Stomach smooth muscle (tissue), 2 donors: ENCODE data around the gene RNASE3.
"Not testable (repeated sequence)": the region's sequence is repeated elsewhere in the genome, so short reads cannot be mapped to it uniquely, and the experiment has no call there.

Source experiments
- H3K27ac ChIP-seq: one replicate; pipeline ENCODE4 v1.7.0; 2013; ENCODE audit warnings: mild to moderate bottlenecking, low read length, inconsistent platforms
- H3K27me3 ChIP-seq, 2 donors: one replicate each; pipeline ENCODE4 v1.7.0; 2013; ENCODE audit warnings: low read length in 2 of 2; ENCODE audit not compliant: insufficient read depth in 2 of 2, control insufficient read depth in 1 of 2
- H3K36me3 ChIP-seq, 2 donors: one replicate each; pipeline ENCODE4 v1.7.0; 2013; ENCODE audit warnings: low read length in 2 of 2; ENCODE audit not compliant: control insufficient read depth in 2 of 2, insufficient read depth in 2 of 2
- H3K4me1 ChIP-seq: one replicate; pipeline ENCODE4 v1.7.0; 2013; ENCODE audit warnings: low read length; ENCODE audit not compliant: control insufficient read depth, insufficient read depth
- H3K4me3 ChIP-seq, 2 donors: one replicate each; pipeline ENCODE4 v1.7.0; 2013; ENCODE audit warnings: low read length in 2 of 2
- H3K9ac ChIP-seq, 2 donors: one replicate each; pipeline ENCODE4 v1.7.0; 2013; ENCODE audit warnings: low read length in 2 of 2, mild to moderate bottlenecking in 1 of 2
- H3K9me3 ChIP-seq, 2 donors: one replicate each; pipeline ENCODE4 v1.7.0; 2013; ENCODE audit warnings: low read length in 2 of 2; ENCODE audit not compliant: control insufficient read depth in 2 of 2
- donor health status: healthy.
- donor health status: Pancreatic carcinoma.

RNASE3 gene

DNA sequence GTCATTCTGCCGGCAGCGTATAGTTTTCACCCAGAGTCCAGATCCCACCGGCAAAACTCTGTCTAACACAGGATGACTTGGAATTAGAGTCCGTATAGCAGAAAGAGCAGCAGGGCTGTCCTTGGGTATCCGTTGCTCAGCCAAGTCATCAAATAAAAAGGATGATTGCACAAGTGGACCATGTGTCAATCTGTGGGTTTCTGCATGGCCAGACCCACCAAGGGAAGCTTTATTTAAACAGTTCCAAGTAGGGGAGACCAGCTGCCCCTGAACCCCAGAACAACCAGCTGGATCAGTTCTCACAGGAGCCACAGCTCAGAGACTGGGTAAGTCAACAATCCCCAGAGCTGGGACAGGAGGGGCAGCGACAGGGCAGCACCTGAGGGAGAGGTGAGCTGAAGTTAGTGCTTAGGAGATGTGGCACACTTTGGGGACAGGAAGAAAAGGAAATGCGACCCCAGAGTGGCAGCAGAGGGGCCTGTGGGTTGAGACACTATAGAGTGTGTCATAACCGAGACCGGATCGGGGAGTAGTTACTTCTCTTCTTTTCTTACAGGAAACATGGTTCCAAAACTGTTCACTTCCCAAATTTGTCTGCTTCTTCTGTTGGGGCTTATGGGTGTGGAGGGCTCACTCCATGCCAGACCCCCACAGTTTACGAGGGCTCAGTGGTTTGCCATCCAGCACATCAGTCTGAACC is at the start of gene RNASE3:
RNASE3 (plus strand) TSS at position 260 of the 700 bp plus-strand sequence; CDS start at position 562, 302 bp downstream.
- H3K27me3 ChIP-seq, H3K36me3 ChIP-seq, H3K9me3 ChIP-seq, H3K9ac ChIP-seq, H3K4me1 ChIP-seq, H3K27ac ChIP-seq, H3K4me3 ChIP-seq: not testable (repeated sequence)

GRCh38 chr14:20846560-20846959 is 44.6 kb upstream of the RNASE3 start:
- Histone ChIP-seq H3K9ac (no peak overlapping the region), H3K4me3 (no peak overlapping the region), H3K9me3 (no peaks in the 10 kb centered on the region), H3K36me3 (no peaks in the 10 kb centered on the region), H3K27ac (no peak overlapping the region), H3K4me1 (no peaks in the 10 kb centered on the region), H3K27me3 (peaks cover 0 to 2% of the 10 kb centered on the region in 2 donors)

- Histone ChIP-seq H3K27ac (no peak overlapping the region), H3K4me1 (no peaks in the 10 kb centered on the region), H3K9ac (no peak overlapping the region), H3K36me3 (no peaks in the 10 kb centered on the region), H3K4me3 (no peak overlapping the region), H3K27me3 (peaks cover 0 to 2% of the 10 kb centered on the region in 2 donors), H3K9me3 (no peaks in the 10 kb centered on the region)
These were observed 42.8 kb upstream of the RNASE3 start for GRCh38 chr14:20848316-20848954.

DNA sequence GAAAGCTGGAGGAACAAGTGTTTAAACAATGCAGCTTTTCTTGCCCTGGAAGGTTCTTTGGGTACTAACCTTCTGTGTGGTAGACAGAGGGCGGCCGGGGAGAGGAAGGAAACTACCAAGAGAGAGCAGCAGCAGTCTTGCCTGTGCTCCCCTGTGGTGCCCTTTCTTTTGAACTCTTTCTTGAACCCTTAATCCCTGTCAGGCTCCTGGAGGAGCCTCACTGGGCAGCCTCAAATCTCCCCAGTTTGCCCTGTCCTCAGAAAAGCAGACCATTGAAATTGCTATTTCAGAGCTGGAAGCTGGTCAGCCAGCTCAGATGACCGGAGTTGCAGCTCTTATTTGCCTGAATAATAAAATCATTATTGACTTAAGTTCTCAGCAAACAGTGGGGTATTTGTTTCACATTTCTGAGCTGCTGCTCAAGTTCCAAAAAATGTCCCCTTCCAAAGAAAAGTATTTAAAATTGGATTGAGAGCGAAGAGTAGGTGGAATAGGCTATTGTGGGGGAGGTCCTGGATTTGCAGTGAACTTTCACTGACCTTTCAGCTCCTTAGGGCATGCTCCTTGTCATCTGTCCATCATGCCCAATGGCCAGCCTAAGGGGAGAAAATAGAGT is 42.1 kb upstream of the RNASE3 start:
- no peak overlapping the region for H3K9ac ChIP-seq
- H3K27me3 ChIP-seq, result peaks cover 0 to 2% of the 10 kb centered on the region in 2 donors
- no peak overlapping the region for H3K4me3 ChIP-seq
- no peak overlapping the region for H3K27ac ChIP-seq
- H3K4me1 ChIP-seq, result no peaks in the 10 kb centered on the region
- no peaks in the 10 kb centered on the region for H3K9me3 ChIP-seq
- H3K36me3 ChIP-seq, result no peaks in the 10 kb centered on the region

GRCh38 chr14:20853042-20853441 is 38.1 kb upstream of the RNASE3 start:
- no peak overlapping the region for H3K27ac ChIP-seq
- no peaks in the 10 kb centered on the region for H3K4me1 ChIP-seq
- peaks cover 0 to 4% of the 10 kb centered on the region in 2 donors for H3K27me3 ChIP-seq
- no peaks in the 10 kb centered on the region for H3K36me3 ChIP-seq
- H3K4me3 ChIP-seq, result no peak overlapping the region
- H3K9ac ChIP-seq, result no peak overlapping the region
- H3K9me3 ChIP-seq, result no peaks in the 10 kb centered on the region

DNA sequence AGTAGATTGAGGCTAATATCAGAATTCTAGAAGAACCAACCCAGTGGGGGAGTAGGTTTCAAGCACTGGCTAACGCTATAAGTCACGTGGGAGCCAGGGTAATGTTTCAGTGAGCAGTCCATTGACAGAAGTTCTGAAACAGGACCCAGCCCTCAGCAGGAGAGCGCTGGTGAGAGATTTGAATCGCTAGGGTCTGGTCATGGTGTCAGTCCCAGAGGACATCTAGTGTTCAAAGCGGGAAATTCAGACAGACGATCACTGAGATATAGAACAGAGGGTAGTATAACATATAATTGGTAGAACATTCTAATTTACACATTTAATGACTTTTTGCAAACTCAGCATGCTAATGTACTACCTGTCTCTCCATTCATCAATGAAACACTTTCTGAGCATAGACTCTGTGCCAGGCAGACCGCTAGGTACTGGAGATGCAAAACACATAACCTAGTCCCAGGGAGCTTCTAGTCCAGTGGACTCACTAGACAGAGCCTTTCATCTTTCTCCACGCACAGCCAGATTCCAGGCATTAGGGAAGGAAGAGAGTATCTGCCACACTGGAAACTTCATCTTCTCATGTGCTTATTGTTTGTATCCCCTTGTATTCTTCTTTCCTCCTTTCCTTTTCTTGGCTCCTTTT is 35.4 kb upstream of the RNASE3 start:
- Histone ChIP-seq H3K4me1 (no peaks in the 10 kb centered on the region), H3K36me3 (no peaks in the 10 kb centered on the region), H3K27me3 (peaks cover 2 to 4% of the 10 kb centered on the region in 2 donors), H3K9me3 (no peaks in the 10 kb centered on the region), H3K27ac (no peak overlapping the region), H3K4me3 (no peak overlapping the region), H3K9ac (no peak overlapping the region)

DNA sequence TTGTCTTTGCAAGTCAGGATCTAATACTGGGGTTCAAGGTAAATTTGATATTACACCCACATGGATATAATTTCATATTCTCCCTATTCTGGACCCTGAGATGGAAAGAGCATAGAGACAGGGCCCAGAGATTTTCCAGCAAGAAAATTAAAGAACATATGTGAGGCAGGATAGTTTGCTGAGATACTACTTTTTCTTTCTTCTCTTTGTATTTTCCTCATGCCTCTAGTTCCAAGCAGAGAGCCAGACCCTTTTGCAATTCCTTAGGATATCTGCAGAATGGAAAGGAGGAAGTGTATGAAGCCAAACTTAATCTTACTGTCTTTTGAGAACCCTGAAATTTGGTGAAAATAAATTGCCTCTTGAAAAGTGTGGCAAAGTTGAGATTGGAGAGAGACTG is 34.0 kb upstream of the RNASE3 start:
- no peak overlapping the region for H3K4me3 ChIP-seq
- no peak overlapping the region for H3K9ac ChIP-seq
- H3K36me3 ChIP-seq, result no peaks in the 10 kb centered on the region
- no peak overlapping the region for H3K27ac ChIP-seq
- peaks cover 2 to 4% of the 10 kb centered on the region in 2 donors for H3K27me3 ChIP-seq
- H3K9me3 ChIP-seq, result no peaks in the 10 kb centered on the region
- no peaks in the 10 kb centered on the region for H3K4me1 ChIP-seq

- H3K4me3 ChIP-seq, result no peak overlapping the region
- H3K4me1 ChIP-seq, result no peaks in the 10 kb centered on the region
- no peaks in the 10 kb centered on the region for H3K9me3 ChIP-seq
- H3K9ac ChIP-seq, result no peak overlapping the region
- no peaks in the 10 kb centered on the region for H3K36me3 ChIP-seq
- H3K27me3 ChIP-seq, result peaks cover 2 to 4% of the 10 kb centered on the region in 2 donors
- no peak overlapping the region for H3K27ac ChIP-seq
These were observed 33.4 kb upstream of the RNASE3 start for GRCh38 chr14:20857630-20858261.

- Histone ChIP-seq H3K27ac (no peak overlapping the region), H3K4me1 (no peaks in the 10 kb centered on the region), H3K27me3 (peaks cover 0 to 4% of the 10 kb centered on the region in 2 donors), H3K9ac (no peak overlapping the region), H3K4me3 (no peak overlapping the region), H3K9me3 (no peaks in the 10 kb centered on the region), H3K36me3 (no peaks in the 10 kb centered on the region)
These were observed 25.0 kb upstream of the RNASE3 start for GRCh38 chr14:20866194-20866593.

DNA sequence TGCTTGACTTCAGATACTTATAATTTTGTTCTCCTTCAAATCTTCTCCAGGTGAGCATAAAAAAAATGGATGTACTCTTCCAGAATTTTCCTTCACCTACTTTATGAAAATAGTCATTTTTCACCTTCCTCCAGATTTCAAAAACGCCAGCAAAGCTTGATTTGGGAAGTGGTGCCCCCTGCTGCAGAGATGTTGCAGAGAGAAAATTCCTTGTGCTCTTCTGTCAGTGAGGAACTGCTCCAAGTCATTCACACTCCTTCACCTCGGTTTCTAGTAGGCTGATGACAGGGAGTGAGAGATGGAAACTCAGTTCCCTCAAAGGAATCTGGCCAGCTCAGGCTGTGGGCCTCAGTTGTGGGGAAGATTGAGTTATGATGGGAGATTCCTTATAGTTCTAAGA is 24.2 kb upstream of the RNASE3 start:
- no peaks in the 10 kb centered on the region for H3K36me3 ChIP-seq
- H3K4me1 ChIP-seq, result no peaks in the 10 kb centered on the region
- no peak overlapping the region for H3K9ac ChIP-seq
- H3K4me3 ChIP-seq, result no peak overlapping the region
- H3K27me3 ChIP-seq, result peaks cover 0 to 5% of the 10 kb centered on the region in 2 donors
- H3K9me3 ChIP-seq, result no peaks in the 10 kb centered on the region
- no peak overlapping the region for H3K27ac ChIP-seq
